Progenitor cell of endocrine pancreas (in vitro differentiated cells): ENCODE data around the gene TANGO6. TPM values are rescaled to one million over a fixed set of nuclear protein-coding genes. Genes with fewer than 3 reads are reported as not detected.
"Not testable (repeated sequence)": the region's sequence is repeated elsewhere in the genome, so short reads cannot be mapped to it uniquely, and the experiment has no call there.

Experiments
- DNase-seq: peaks from one replicate; pipeline ENCODE4 v3.0.0; 2021; ENCODE audit warnings: low spot score; ENCODE audit not compliant: unreplicated experiment
- H3K27ac Mint-ChIP-seq: 2 replicates; pipeline ENCODE4 v1.8.0; 2021; ENCODE audit warnings: mild to moderate bottlenecking, moderate library complexity, mixed read lengths
- H3K27me3 Mint-ChIP-seq: 2 replicates; pipeline ENCODE4 v1.8.0; 2021; ENCODE audit warnings: mixed read lengths
- H3K36me3 Mint-ChIP-seq: 2 replicates; pipeline ENCODE4 v1.8.0; 2022; ENCODE audit warnings: mixed read lengths; ENCODE audit not compliant: insufficient read depth
- H3K4me1 Mint-ChIP-seq: 2 replicates; pipeline ENCODE4 v1.8.0; 2021; ENCODE audit warnings: low read depth, mixed read lengths
- H3K4me3 Mint-ChIP-seq: 2 replicates; pipeline ENCODE4 v1.8.0; 2021; ENCODE audit warnings: low read depth, mild to moderate bottlenecking, moderate library complexity, mixed read lengths
- H3K9me3 Mint-ChIP-seq: 2 replicates; pipeline ENCODE4 v1.8.0; 2021; ENCODE audit warnings: low read depth, mixed read lengths
- CTCF ChIP-seq: fragments of 200-600 bp; sonication (generic); IDR thresholded peaks from one replicate; pipeline ENCODE4 v1.5.0; 2021; ENCODE audit warnings: antibody characterized with exemption, mild to moderate bottlenecking; ENCODE audit not compliant: unreplicated experiment
- total RNA-seq: library from RNA; stranded (reverse); gene quantifications from 2 replicates; pipeline ENCODE4 v1.2.1, GENCODE V29; 2021

TANGO6 gene
- total RNA-seq, 1 donor from 2014 or later = 14.8 TPM

DNA sequence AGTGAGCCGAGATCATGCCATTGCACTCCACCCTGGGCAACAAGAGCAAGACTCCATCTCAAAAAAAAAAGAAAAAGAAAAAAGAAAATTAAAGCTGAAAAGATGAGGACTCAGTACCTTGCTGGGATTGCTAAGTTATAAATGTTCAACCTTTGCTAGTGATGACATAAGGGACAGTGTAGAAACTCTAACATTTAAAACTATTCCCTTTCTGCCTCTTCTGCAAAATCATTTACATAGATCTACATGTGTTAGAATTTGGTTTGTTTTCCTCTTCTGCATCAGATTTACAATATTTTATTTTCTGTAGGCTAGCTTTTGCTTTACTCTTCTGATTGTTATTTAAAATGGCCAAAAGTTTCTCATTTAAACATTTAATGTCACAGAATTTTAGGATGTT is 212.6 kb downstream of the TANGO6 start:
- no peaks in the 10 kb centered on the region for H3K27me3 Mint-ChIP-seq
- TF ChIP-seq CTCF = no peak
- no peaks in the 10 kb centered on the region for H3K4me1 Mint-ChIP-seq

GRCh38 chr16:69056421-69056820 is 213.1 kb downstream of the TANGO6 start:
- no peak for TF ChIP-seq CTCF
- Mint-ChIP-seq H3K9me3 (no peaks in the 10 kb centered on the region), H3K27me3 (no peaks in the 10 kb centered on the region), H3K36me3 (no peaks in the 10 kb centered on the region), H3K4me3 (no peak overlapping the region), H3K27ac (no peak overlapping the region), H3K4me1 (no peaks in the 10 kb centered on the region)
- no peak for DNase-seq

More for the DNA sequence above, 212.6 kb downstream of the TANGO6 start:
- Mint-ChIP-seq H3K9me3 (no peaks in the 10 kb centered on the region), H3K4me3 (no peak overlapping the region), H3K36me3 (no peaks in the 10 kb centered on the region), H3K27ac (no peak overlapping the region)
- no peak for DNase-seq

- TF ChIP-seq CTCF = no peak
- H3K27ac Mint-ChIP-seq = no peak overlapping the region
- no peaks in the 10 kb centered on the region for H3K36me3 Mint-ChIP-seq
- no peaks in the 10 kb centered on the region for H3K4me1 Mint-ChIP-seq
- H3K9me3 Mint-ChIP-seq = no peaks in the 10 kb centered on the region
- H3K27me3 Mint-ChIP-seq = no peaks in the 10 kb centered on the region
- no peak for DNase-seq
- H3K4me3 Mint-ChIP-seq = no peak overlapping the region
Observed at GRCh38 chr16:69057400-69058378, 214.4 kb downstream of the TANGO6 start.

DNA sequence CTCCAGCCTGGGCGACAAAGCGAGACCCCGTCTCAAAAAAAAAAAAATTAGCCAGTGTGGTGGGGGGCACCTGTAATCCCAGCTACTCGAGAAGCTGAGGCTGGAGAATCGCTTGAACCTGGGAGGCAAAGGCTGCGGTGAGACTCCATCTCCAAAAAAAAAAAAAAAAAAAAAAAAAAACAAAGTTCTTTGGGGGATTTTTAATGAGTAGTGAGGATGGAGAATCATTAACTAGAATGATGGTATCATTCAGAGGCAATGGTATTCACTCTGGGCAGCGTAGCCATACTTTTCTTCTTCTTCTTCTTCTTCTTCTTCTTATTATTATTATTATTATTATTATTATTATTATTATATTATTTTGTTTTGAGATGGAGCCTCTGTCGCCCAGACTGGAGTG is 220.2 kb downstream of the TANGO6 start:
- not testable (repeated sequence) for H3K36me3 Mint-ChIP-seq, DNase-seq, H3K27ac Mint-ChIP-seq, H3K4me3 Mint-ChIP-seq, H3K27me3 Mint-ChIP-seq, H3K4me1 Mint-ChIP-seq, H3K9me3 Mint-ChIP-seq

GRCh38 chr16:69064124-69064763 is 220.9 kb downstream of the TANGO6 start:
- Mint-ChIP-seq H3K4me3 (no peak overlapping the region), H3K4me1 (no peaks in the 10 kb centered on the region), H3K36me3 (no peaks in the 10 kb centered on the region), H3K9me3 (no peaks in the 10 kb centered on the region), H3K27ac (no peak overlapping the region), H3K27me3 (no peaks in the 10 kb centered on the region)
- no peak for TF ChIP-seq CTCF
- no peak for DNase-seq
